HL-60 (cell line): ENCODE results near the gene GCNT1.

Source experiments
- DNase-seq, 2 experiments: peaks; one replicate each; pipeline ENCODE4 v3.0.0-alpha.2; 2010 to 2020; ENCODE audit warnings: low read depth in 1 of 2, low spot score in 1 of 2
- H3K27ac ChIP-seq: fragments of 250-450 bp; sonication (Bioruptor Pico); replicated peaks from 2 replicates; pipeline ENCODE4 v1.5.1; 2020; ENCODE audit warnings: mild to moderate bottlenecking, moderate library complexity
- H3K27me3 ChIP-seq: fragments of 250-450 bp; sonication (Bioruptor Pico); 2 replicates; pipeline ENCODE4 v1.5.1; 2021; ENCODE audit warnings: mild to moderate bottlenecking, moderate library complexity; ENCODE audit not compliant: insufficient read depth, poor library complexity, severe bottlenecking
- H3K4me3 ChIP-seq: replicated peaks from 2 replicates; pipeline ENCODE4 v1.5.1; 2011; ENCODE audit warnings: mild to moderate bottlenecking, control low read depth, low read length; ENCODE audit not compliant: insufficient read depth
- CTCF ChIP-seq: IDR thresholded peaks from one replicate; pipeline ENCODE4 v1.5.1; 2011; ENCODE audit warnings: low read length, control low read depth, inconsistent platforms; ENCODE audit not compliant: insufficient read depth
- GABPA ChIP-seq: IDR thresholded peaks from 2 replicates; pipeline ENCODE4 v1.6.1; 2012; ENCODE audit warnings: low read depth
- POLR2AphosphoS5 ChIP-seq: IDR thresholded peaks from 2 replicates; pipeline ENCODE4 v1.6.1; 2012; ENCODE audit warnings: low read depth
- REST ChIP-seq: IDR thresholded peaks from 2 replicates; pipeline ENCODE4 v1.6.1; 2012; ENCODE audit warnings: low read depth; ENCODE audit not compliant: insufficient replicate concordance
- SPI1 ChIP-seq: IDR thresholded peaks from 2 replicates; pipeline ENCODE4 v1.6.1; 2012; ENCODE audit warnings: low read depth, mild to moderate bottlenecking, borderline replicate concordance

Gene GCNT1

GRCh38 chr9:76539180-76539579 is 80.2 kb downstream of the GCNT1 start:
- Histone ChIP-seq H3K4me3 (no peak overlapping the region), H3K27ac (no peak overlapping the region), H3K27me3 (no peaks in the 10 kb centered on the region)
- TF ChIP-seq POLR2AphosphoS5 (no peak), CTCF (no peak), GABPA (no peak), REST (no peak), SPI1 (no peak)
- no peak for DNase-seq

- no peak for DNase-seq
- TF ChIP-seq POLR2AphosphoS5 (no peak), GABPA (no peak), REST (no peak), SPI1 (no peak), CTCF (no peak)
- no peaks in the 10 kb centered on the region for H3K27me3 ChIP-seq
- no peak overlapping the region for H3K4me3 ChIP-seq
- H3K27ac ChIP-seq: no peak overlapping the region
Measured at GRCh38 chr9:76542360-76542759, 83.4 kb downstream of the GCNT1 start.

- Histone ChIP-seq H3K4me3 (no peak overlapping the region), H3K27ac (no peak overlapping the region), H3K27me3 (no peaks in the 10 kb centered on the region)
- TF ChIP-seq SPI1 (no peak), CTCF (no peak), REST (no peak), POLR2AphosphoS5 (no peak), GABPA (no peak)
- DNase-seq: no peak
Measured at GRCh38 chr9:76545191-76545590, 86.2 kb downstream of the GCNT1 start.
